Activated T-cell treated with anti-CD3 and anti-CD28 coated beads for 4 hours (primary cell): Measurements from ENCODE around the gene OBSCN.

Experiments
- DNase-seq: peaks from one replicate; pipeline ENCODE4 v3.0.0-alpha.2; 2020

The OBSCN gene

GRCh38 chr1:228344631-228345072 lies 136.8 kb downstream of the OBSCN start:
- no peak for DNase-seq

- no peak for DNase-seq
Observed at GRCh38 chr1:228345201-228345930, 137.5 kb downstream of the OBSCN start.

- DNase-seq: no peak
Observed at GRCh38 chr1:228346731-228347130, 138.9 kb downstream of the OBSCN start.

GRCh38 chr1:228347181-228347580 lies 139.3 kb downstream of the OBSCN start:
- no peak for DNase-seq

- DNase-seq: no peak
Observed at GRCh38 chr1:228348708-228349467, 141.0 kb downstream of the OBSCN start.

- no peak for DNase-seq
Observed at GRCh38 chr1:228349701-228350171, 141.9 kb downstream of the OBSCN start.

- no peak for DNase-seq
Observed at GRCh38 chr1:228350179-228350742, 142.4 kb downstream of the OBSCN start.

- DNase-seq: no peak
Observed at GRCh38 chr1:228350831-228351781, 143.3 kb downstream of the OBSCN start.

GRCh38 chr1:228351850-228352249 lies 144.0 kb downstream of the OBSCN start:
- no peak for DNase-seq

- no peak for DNase-seq
Observed at GRCh38 chr1:228352677-228353481, 145.0 kb downstream of the OBSCN start.

GRCh38 chr1:228353601-228354371 lies 145.9 kb downstream of the OBSCN start:
- no peak for DNase-seq

GRCh38 chr1:228354390-228355320 lies 146.8 kb downstream of the OBSCN start:
- DNase-seq: no peak

- no peak for DNase-seq
Observed at GRCh38 chr1:228356897-228357680, 149.2 kb downstream of the OBSCN start.

GRCh38 chr1:228358039-228358763 lies 150.4 kb downstream of the OBSCN start:
- DNase-seq: no peak

GRCh38 chr1:228358764-228359612 lies 151.1 kb downstream of the OBSCN start:
- no peak for DNase-seq

- no peak for DNase-seq
Observed at GRCh38 chr1:228359613-228360532, 152.0 kb downstream of the OBSCN start.
